WTC11 (cell line): ENCODE measurements around the gene PAX9.

Experiments
- ATF1 ChIP-seq: sonication (generic); formaldehyde crosslinking; IDR thresholded peaks from 2 replicates; pipeline ENCODE4 v1.8.1; 2023; ENCODE audit warnings: mild to moderate bottlenecking, moderate library complexity, missing genetic modification reagents
- JAZF1 ChIP-seq: fragments of 250-450 bp; sonication (Bioruptor Pico); IDR thresholded peaks from 2 replicates; pipeline ENCODE4 v1.9.0; 2021; ENCODE audit warnings: moderate library complexity, mild to moderate bottlenecking, inconsistent platforms
- NFYB ChIP-seq: sonication (generic); formaldehyde crosslinking; conservative IDR thresholded peaks from 2 replicates; pipeline ENCODE4 v1.8.0; 2022; ENCODE audit warnings: low read depth, missing genetic modification reagents
- SP1 ChIP-seq: sonication (generic); formaldehyde crosslinking; conservative IDR thresholded peaks from 2 replicates; pipeline ENCODE4 v1.8.1; 2022; ENCODE audit warnings: missing genetic modification reagents
- ZNF232 ChIP-seq: sonication (generic); formaldehyde crosslinking; IDR thresholded peaks from 2 replicates; pipeline ENCODE4 v1.8.0; 2022; ENCODE audit warnings: mild to moderate bottlenecking, missing genetic modification reagents

GRCh38 chr14:36664322-36665193 is 2.9 kb downstream of the PAX9 start:
- TF ChIP-seq JAZF1 (no peak), SP1 (CRISPR knock-in tag) (no peak), ZNF232 (CRISPR knock-in tag) (no peak), ATF1 (CRISPR knock-in tag) (no peak), NFYB (CRISPR knock-in tag) (no peak)
